ENCODE data around the gene CCND1. TPM values are rescaled to one million over a fixed set of nuclear protein-coding genes. Genes with fewer than 3 reads are reported as not detected.

CCND1 gene
- total and polyA plus RNA-seq, 2 of the 8 experiments (the other 6 are each of a cell fraction or from before 2014, with no cell fraction given), result 64.5 to 170 TPM

DNA sequence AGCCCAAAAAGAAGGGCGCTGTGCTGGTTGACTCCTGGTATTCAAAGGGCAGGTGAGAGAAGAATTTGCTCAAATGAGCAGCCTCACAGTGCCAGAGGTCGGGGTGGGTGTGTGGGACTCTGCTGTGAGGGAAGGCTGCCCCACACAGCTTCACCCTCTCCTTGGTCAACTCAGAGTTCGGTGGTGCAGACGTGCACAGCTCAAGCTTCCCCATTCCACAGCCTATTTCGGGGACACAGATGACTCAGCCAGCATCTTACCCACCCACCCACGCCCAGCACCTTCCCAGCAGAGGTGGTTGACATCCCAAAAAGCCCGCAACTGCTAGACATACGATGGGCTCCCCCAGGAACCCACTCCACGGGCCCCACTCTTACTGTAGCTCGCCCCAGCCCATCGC lies 46.5 kb upstream of the CCND1 start:
- Histone ChIP-seq H3K56ac (replicated peaks; ENCODE audit: insufficient read length, low read depth, low read length) (no peak overlapping the region), H2BK20ac (ENCODE audit: low read length) (no peak overlapping the region), H4K91ac (replicated peaks; ENCODE audit: insufficient read length, low read length) (no peak overlapping the region), H3K23ac (ENCODE audit: insufficient read length) (no peak overlapping the region), H2BK15ac (ENCODE audit: low read length) (0 out of 2 replicates have a peak overlapping the region, but pooled peaks have one; percentile 61), H4K8ac (ENCODE audit: extremely low read depth, insufficient read depth, low read length) (no peak overlapping the region), H2BK12ac (ENCODE audit: low read depth, low read length) (no peak overlapping the region), H3K79me1 (ENCODE audit: low read depth, low read length) (no peaks in the 10 kb centered on the region), H3K4ac (replicated peaks; ENCODE audit: insufficient read length, low read depth, low read length) (no peak overlapping the region), H3K23me2 (ENCODE audit: low read depth, low read length) (peaks cover 5% of the 10 kb centered on the region; the same call in 1 of the 2 replicates), H2BK5ac (ENCODE audit: low read depth, low read length) (no peak overlapping the region), H3K79me2 (ENCODE audit: control insufficient read depth in 1 of 2, insufficient read depth in 2 of 2, low read length in 2 of 2) (no peaks in the 10 kb centered on the region), H3K27ac (ENCODE audit: low read depth, low read length) (no peak overlapping the region), H3K14ac (ENCODE audit: insufficient read length) (no peak overlapping the region), H3K9me3 (ENCODE audit: insufficient read depth in 2 of 2, low read depth in 1 of 2, low read length in 1 of 2) (no peaks in the 10 kb centered on the region), H3K4me3 (ENCODE audit: extremely low read depth in 1 of 4, insufficient read depth in 2 of 4, low read depth in 3 of 4, low read length in 4 of 4) (no peak overlapping the region), H4K5ac (ENCODE audit: insufficient read length, low read depth, low read length) (no peak overlapping the region), H2AK5ac (ENCODE audit: low read depth, low read length) (no peak overlapping the region), H4K20me1 (replicated peaks in 1 of 2; ENCODE audit: control insufficient read depth in 1 of 2, insufficient read depth in 2 of 2, low read length in 2 of 2) (peaks cover 0 to 6% of the 10 kb centered on the region in 2 experiments), H2BK120ac (replicated peaks; ENCODE audit: low read depth, low read length) (no peak overlapping the region), H3K36me3 (ENCODE audit: control insufficient read depth in 2 of 4, insufficient read depth in 4 of 4, low read length in 3 of 4) (no peaks in the 10 kb centered on the region), H3K27me3 (replicated peaks in 1 of 4; ENCODE audit: control insufficient read depth in 3 of 4, extremely low read depth in 1 of 4, insufficient read depth in 3 of 4, low read length in 3 of 4) (no peaks in the 10 kb centered on the region; a peak in 1 of 7 replicates), H3K4me2 (ENCODE audit: insufficient read depth in 1 of 2, low read depth in 2 of 2, low read length in 2 of 2) (no peak overlapping the region), H3K4me1 (replicated peaks in 1 of 4; ENCODE audit: control insufficient read depth in 3 of 4, insufficient read depth in 4 of 4, low read length in 3 of 4) (no peaks in the 10 kb centered on the region), H3K9ac (replicated peaks in 1 of 4; ENCODE audit: extremely low read depth in 1 of 4, low read depth in 3 of 4, low read length in 3 of 4) (no peak overlapping the region), H2AFZ (ENCODE audit: low read length) (no peak overlapping the region), H3K18ac (ENCODE audit: extremely low read depth, low read length) (no peak overlapping the region)
- 84% methylated on average over 6 of the region's 11 CpGs; no CpG with 5 or more reads in 1 of the 2 experiments for WGBS, 2 experiments (ENCODE audit: extremely low coverage in 1 of 2, insufficient coverage in 1 of 2, insufficient read length in 1 of 2, insufficient replicate concordance in 2 of 2, low coverage in 1 of 2, low lambda C conversion rate in 2 of 2, missing lambda C conversion rate in 1 of 2)
- ChIA-PET POLR2A (ENCODE audit: partially characterized antibody) (no interaction called here), CTCF (ENCODE audit: partially characterized antibody) (no interaction called here)
- no peak for DNase-seq (ENCODE audit: low read depth in 1 of 2, low spot score in 2 of 2)
- no peak for FAIRE-seq
- TF ChIP-seq RXRA (IDR thresholded peaks at IDR 0.05; ENCODE audit: insufficient read depth, low read depth, low read length) (no peak), CTBP2 (IDR thresholded peaks at IDR 0.05; ENCODE audit: borderline replicate concordance, insufficient read depth, insufficient read length, low read length) (no peak), CBX8 (IDR thresholded peaks at IDR 0.05; ENCODE audit: borderline replicate concordance, low read depth, low read length) (no peak), NRF1 (IDR thresholded peaks at IDR 0.05; ENCODE audit: low read depth, low read length) (no peak), POLR2AphosphoS5 (IDR thresholded peaks at IDR 0.05; ENCODE audit: low read depth, low read length) (no peak), YY1 (IDR thresholded peaks at IDR 0.05; ENCODE audit: low read depth, low read length) (no peak)

Measured in H1 (cell line).